Measurements from ENCODE around the gene KRT83.

The KRT83 gene

DNA sequence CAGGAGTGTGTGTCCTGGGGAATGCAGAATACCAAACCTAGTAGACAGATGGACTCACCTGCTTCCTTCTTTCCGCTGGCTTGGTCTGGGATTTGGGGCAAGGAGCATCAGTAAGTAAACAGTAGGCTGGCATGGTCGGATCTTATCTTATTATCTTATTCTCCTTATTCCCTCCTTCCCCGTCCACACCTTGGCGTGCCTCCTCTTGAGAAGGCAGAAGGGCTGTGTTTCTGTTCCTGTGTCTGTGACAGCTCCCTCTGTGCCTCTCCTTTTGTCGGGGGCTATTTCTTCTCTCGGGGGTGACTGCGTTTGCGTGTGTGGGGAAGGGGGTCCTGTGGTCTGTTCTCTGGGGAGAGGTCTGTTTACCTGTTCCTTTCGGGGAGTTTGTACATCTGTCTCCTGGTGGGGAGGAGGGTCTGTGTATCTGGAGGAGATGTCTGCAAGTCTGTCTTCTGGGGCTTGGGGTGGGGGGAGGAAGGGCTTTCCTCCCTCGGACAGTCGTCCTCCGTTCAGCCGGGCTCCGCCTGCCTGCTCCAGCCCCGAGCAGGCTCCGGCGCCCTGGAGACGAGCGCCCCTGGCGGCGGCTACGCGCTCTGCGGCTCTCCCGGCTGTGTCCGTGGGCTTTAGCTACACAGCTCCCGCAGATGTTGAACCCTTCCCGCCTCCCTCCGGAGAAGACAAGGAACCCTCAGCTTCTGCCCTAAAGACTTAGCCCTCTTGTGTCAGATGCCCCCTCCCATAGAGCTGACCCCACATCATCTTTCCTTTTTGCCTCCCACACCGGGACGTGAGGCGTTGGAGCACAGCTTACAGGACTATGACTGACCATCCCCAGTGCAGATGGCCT, 42.4 kb downstream of the KRT83 start:
- H3K4me1 ChIP-seq (ENCODE audit: low read length), result no peaks in the 10 kb centered on the region
- no peaks in the 10 kb centered on the region for H3K9me3 ChIP-seq (replicated peaks; ENCODE audit: insufficient read depth, low read length)
- no peak overlapping the region for H3K4me3 ChIP-seq (ENCODE audit: low read length)
- H3K27me3 ChIP-seq (replicated peaks; ENCODE audit: insufficient read depth, low read length), result peaks cover 20% of the 10 kb centered on the region; the same call in 1 of the 2 replicates
- peak; percentile 56 for DNase-seq
- no peak overlapping the region for H3K9ac ChIP-seq (ENCODE audit: low read length)
- TF ChIP-seq CTCF (IDR thresholded peaks at IDR 0.05; ENCODE audit: low read length) (peak; percentile 95), EZH2phosphoT487 (IDR thresholded peaks at IDR 0.05; ENCODE audit: low read length) (no peak)
- peak overlapping the region; percentile 57 for H2AFZ ChIP-seq (ENCODE audit: low read length)
- H3F3A ChIP-seq (ENCODE audit: insufficient read depth, low read length), result no peaks in the 10 kb centered on the region
- H3K4me2 ChIP-seq (ENCODE audit: low read depth, low read length), result peak overlapping the region; percentile 60; the same call in 1 of the 2 replicates
- H3K27ac ChIP-seq (ENCODE audit: low read length), result no peak overlapping the region
- H4K20me1 ChIP-seq (ENCODE audit: insufficient read depth, low read length), result no peaks in the 10 kb centered on the region
- no peaks in the 10 kb centered on the region for H3K79me2 ChIP-seq (ENCODE audit: low read length)
- no peaks in the 10 kb centered on the region for H3K9me2 ChIP-seq (replicated peaks; ENCODE audit: insufficient read depth, low read length)
- no peaks in the 10 kb centered on the region for H3K36me3 ChIP-seq (replicated peaks; ENCODE audit: insufficient read depth, low read length)

- Histone ChIP-seq H3K4me2 (ENCODE audit: low read depth, low read length) (no peak overlapping the region), H2AFZ (ENCODE audit: low read length) (no peak overlapping the region), H3K9me3 (replicated peaks; ENCODE audit: insufficient read depth, low read length) (no peaks in the 10 kb centered on the region), H3K36me3 (replicated peaks; ENCODE audit: insufficient read depth, low read length) (no peaks in the 10 kb centered on the region), H4K20me1 (ENCODE audit: insufficient read depth, low read length) (no peaks in the 10 kb centered on the region), H3K9ac (ENCODE audit: low read length) (no peak overlapping the region), H3K27me3 (replicated peaks; ENCODE audit: insufficient read depth, low read length) (peaks cover 20% of the 10 kb centered on the region; the same call in 1 of the 2 replicates), H3K4me1 (ENCODE audit: low read length) (no peaks in the 10 kb centered on the region), H3K4me3 (ENCODE audit: low read length) (no peak overlapping the region), H3K79me2 (ENCODE audit: low read length) (no peaks in the 10 kb centered on the region), H3F3A (ENCODE audit: insufficient read depth, low read length) (no peaks in the 10 kb centered on the region), H3K9me2 (replicated peaks; ENCODE audit: insufficient read depth, low read length) (no peaks in the 10 kb centered on the region), H3K27ac (ENCODE audit: low read length) (no peak overlapping the region)
- DNase-seq, result no peak
- TF ChIP-seq EZH2 (optimal IDR thresholded peaks at IDR 0.05; ENCODE audit: low read depth, low read length), result no peak
- no peak for TF ChIP-seq CTCF (IDR thresholded peaks at IDR 0.05; ENCODE audit: low read length)
- TF ChIP-seq EZH2phosphoT487 (IDR thresholded peaks at IDR 0.05; ENCODE audit: low read length), result no peak
Observed at GRCh38 chr12:52277486-52278245, 43.5 kb downstream of the KRT83 start.

DNA sequence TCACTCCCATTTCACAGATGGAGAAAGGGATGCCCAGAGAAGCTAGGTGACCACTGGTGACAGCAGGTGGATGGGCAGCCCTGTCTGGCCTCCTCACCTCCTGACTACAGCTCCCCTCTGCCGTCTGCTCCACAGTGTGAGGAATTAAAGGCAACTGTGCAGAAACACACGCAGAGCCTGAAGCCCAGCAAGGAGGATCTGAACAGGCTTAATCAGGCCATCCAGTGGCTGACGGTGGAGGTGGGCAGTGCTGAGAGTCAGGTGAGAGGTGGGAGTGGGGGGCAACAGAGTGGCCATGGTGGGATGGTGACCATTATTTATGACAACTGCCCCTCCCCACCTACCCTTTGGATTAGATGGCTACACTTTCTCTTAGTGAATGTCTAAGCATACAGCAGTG, 45.5 kb downstream of the KRT83 start:
- no peak for TF ChIP-seq EZH2phosphoT487 (IDR thresholded peaks at IDR 0.05; ENCODE audit: low read length)
- no peak for TF ChIP-seq EZH2 (optimal IDR thresholded peaks at IDR 0.05; ENCODE audit: low read depth, low read length)
- no peak for TF ChIP-seq CTCF (IDR thresholded peaks at IDR 0.05; ENCODE audit: low read length)
- no peak overlapping the region for H2AFZ ChIP-seq (ENCODE audit: low read length)
- no peaks in the 10 kb centered on the region for H3K36me3 ChIP-seq (replicated peaks; ENCODE audit: insufficient read depth, low read length)
- no peaks in the 10 kb centered on the region for H3K4me1 ChIP-seq (ENCODE audit: low read length)
- no peaks in the 10 kb centered on the region for H3K9me2 ChIP-seq (replicated peaks; ENCODE audit: insufficient read depth, low read length)
- H3K79me2 ChIP-seq (ENCODE audit: low read length), result no peaks in the 10 kb centered on the region
- H3K27me3 ChIP-seq (replicated peaks; ENCODE audit: insufficient read depth, low read length), result peaks cover 11% of the 10 kb centered on the region; the same call in 1 of the 2 replicates
- H3K27ac ChIP-seq (ENCODE audit: low read length), result no peak overlapping the region
- no peaks in the 10 kb centered on the region for H3F3A ChIP-seq (ENCODE audit: insufficient read depth, low read length)
- no peak overlapping the region for H3K4me2 ChIP-seq (ENCODE audit: low read depth, low read length)
- no peaks in the 10 kb centered on the region for H4K20me1 ChIP-seq (ENCODE audit: insufficient read depth, low read length)
- DNase-seq, result no peak
- no peak overlapping the region for H3K4me3 ChIP-seq (ENCODE audit: low read length)
- H3K9me3 ChIP-seq (replicated peaks; ENCODE audit: insufficient read depth, low read length), result no peaks in the 10 kb centered on the region
- no peak overlapping the region for H3K9ac ChIP-seq (ENCODE audit: low read length)
